Right cardiac atrium (tissue), 5 donors: ENCODE data around the gene SUB1. TPM values are rescaled to one million over a fixed set of nuclear protein-coding genes. Genes with fewer than 3 reads are reported as not detected.

ENCODE experiments used
- ATAC-seq, 2 donors: fragments of 200-7000 bp; cut with Tn5 transposase; one replicate each; pipeline versions ENCODE4 v1.8.0 to v1.9.1; 2020; ENCODE audit warnings: moderate library complexity in 2 of 2, mild to moderate bottlenecking in 1 of 2
- DNase-seq, 3 donors: peaks; one replicate each; pipeline ENCODE4 v3.0.0-alpha.2; 2020
- H3K27ac ChIP-seq: one replicate; pipeline ENCODE4 v1.5.1; 2013; ENCODE audit warnings: mild to moderate bottlenecking, low read length, control low read depth, moderate library complexity
- H3K27me3 ChIP-seq: one replicate; pipeline ENCODE4 v1.6.1; 2013; ENCODE audit not compliant: control insufficient read depth, insufficient read depth
- H3K4me1 ChIP-seq: one replicate; pipeline ENCODE4 v1.6.1; 2013; ENCODE audit warnings: low read length; ENCODE audit not compliant: control insufficient read depth, insufficient read depth
- H3K4me3 ChIP-seq: one replicate; pipeline ENCODE4 v1.5.1; 2013; ENCODE audit warnings: low read length, control low read depth
- H3K9me3 ChIP-seq: one replicate; pipeline ENCODE4 v1.6.1; 2013; ENCODE audit warnings: low read length; ENCODE audit not compliant: control insufficient read depth
- WGBS: extraction: QIAGEN DNeasy Blood & Tissue Kit; methylation state at CpG from one replicate; pipeline ENCODE4 v1.1.7; 2013; 5-methylcytosine and 5-hydroxymethylcytosine counted together
- intact Hi-C, 4 donors: fragments of 100-400 bp; cut with DNase I; formaldehyde crosslinking; loops; one replicate each; pipeline versions ENCODE4 v1.11.0 to v1.14.0; 2022 to 2023
- polyA plus RNA-seq: library from polyadenylated mRNA; stranded (reverse); fragments of 200-250 nt; gene quantifications from one replicate; pipeline ENCODE4 v1.2.3, GENCODE V29; 2013
- total RNA-seq, 4 donors: library from RNA; stranded (reverse); fragmentation: NEBNext Ultra II Directional; extraction: Animal tissue kit (Norgen Biotek cat#: 25700); gene quantifications; one replicate each; pipeline ENCODE4 v1.2.1, GENCODE V29; 2021
- donor health status: healthy with polysubstance abuse.
- donor health status: DM: no; HTN: yes; CAD: no.
- donor health status: DM: no; HTN: no; CAD: no.
- donor health status: DM: no; HTN: yes; CAD: no; lungs with severe emphysema.
- donor health status: DM: yes; HTN: yes; CAD: no.

The SUB1 gene
- total and polyA plus RNA-seq, 5 donors: 201 to 237 (median 214) TPM

GRCh38 chr5:32601623-32602295, 16.4 kb downstream of the SUB1 start:
- ATAC-seq (no peak), DNase-seq (no peak)
- Histone ChIP-seq H3K27ac (no peak overlapping the region), H3K9me3 (no peaks in the 10 kb centered on the region), H3K4me1 (no peaks in the 10 kb centered on the region), H3K4me3 (no peak overlapping the region), H3K27me3 (no peaks in the 10 kb centered on the region)
- WGBS: 90% methylated on average over 1 of the region's 1 CpG
- intact Hi-C loops: no loop called here

DNA sequence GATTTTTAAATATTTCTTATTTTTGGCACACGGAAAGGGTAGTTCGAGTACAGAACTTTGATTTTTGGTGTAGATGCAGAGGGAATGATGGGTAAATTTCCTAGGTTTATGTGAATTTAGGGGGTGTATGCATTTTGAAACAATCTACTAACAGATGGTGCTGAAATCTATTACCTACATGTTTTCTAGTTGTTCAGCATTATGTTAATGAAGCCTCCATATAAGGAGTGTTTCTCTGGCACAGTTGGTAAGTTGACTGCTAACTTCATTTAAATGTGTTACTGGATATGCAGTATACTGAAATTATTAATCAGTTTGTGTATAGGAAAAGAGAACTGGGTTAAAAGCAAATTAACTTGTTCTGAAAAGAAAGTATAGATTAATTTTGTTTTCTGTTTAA, 17.5 kb downstream of the SUB1 start:
- DNase-seq (no peak), ATAC-seq (no peak)
- intact Hi-C loops: no loop called here
- 93% methylated on average over 2 of the region's 2 CpGs for WGBS
- Histone ChIP-seq H3K27me3 (no peaks in the 10 kb centered on the region), H3K9me3 (no peaks in the 10 kb centered on the region), H3K4me3 (no peak overlapping the region), H3K27ac (no peak overlapping the region), H3K4me1 (no peaks in the 10 kb centered on the region)

DNA sequence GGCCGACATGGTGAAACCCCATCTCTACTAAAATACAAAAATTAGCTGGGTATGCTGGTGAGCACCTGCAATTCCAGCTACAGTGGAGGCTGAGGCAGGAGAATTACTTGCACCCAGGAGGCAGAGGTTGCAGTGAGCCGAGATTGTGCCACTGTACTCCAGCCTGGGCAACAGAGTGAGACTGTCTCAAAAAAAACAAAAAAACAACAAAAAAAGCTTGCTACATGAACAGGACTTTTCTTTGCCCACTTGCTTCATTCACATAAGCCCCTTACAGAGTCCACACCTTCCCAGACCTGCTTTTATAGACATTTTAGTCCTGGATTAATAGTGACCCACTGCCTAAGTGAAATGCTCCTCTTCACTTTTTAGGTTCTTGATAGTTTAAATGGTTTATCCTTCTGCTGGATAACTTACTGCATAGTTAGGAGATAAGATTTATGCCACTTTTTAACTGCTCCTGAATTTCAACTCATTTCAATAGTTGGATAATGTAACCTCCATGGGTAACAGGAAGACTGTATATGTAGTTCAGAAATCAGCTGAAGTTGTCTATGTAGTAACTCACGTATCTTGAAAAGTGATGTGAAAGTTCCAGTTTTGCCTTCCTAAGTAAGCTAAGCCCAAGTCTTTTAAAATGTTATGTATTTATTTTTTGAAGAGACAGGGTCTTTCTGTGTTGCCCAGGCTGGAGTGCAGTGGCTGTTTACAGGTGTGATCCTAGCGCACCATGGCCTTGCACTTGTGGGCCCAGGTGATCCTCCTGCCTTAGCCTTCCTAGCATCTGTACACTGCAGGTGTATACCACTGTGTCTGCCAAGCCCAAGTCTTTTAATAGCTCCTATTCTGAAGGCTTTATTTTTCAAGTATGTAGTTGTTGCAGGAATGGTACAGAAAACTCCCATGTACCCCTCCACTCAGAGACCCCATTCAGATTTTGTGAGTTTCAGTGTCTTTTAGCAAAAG, 19.7 kb downstream of the SUB1 start:
- 80% methylated on average over 4 of the region's 4 CpGs for WGBS
- Histone ChIP-seq H3K27ac (no peak overlapping the region), H3K27me3 (no peaks in the 10 kb centered on the region), H3K4me1 (no peaks in the 10 kb centered on the region), H3K9me3 (no peaks in the 10 kb centered on the region), H3K4me3 (no peak overlapping the region)
- intact Hi-C loops: loop anchor here in 1 of 4 donors (5.0 kb wide), 1 partner anchor 113 kb away; no protein-coding TSS in a partner anchor
- DNase-seq (no peak), ATAC-seq (peak in 1 of 2 donors; percentile 29)

DNA sequence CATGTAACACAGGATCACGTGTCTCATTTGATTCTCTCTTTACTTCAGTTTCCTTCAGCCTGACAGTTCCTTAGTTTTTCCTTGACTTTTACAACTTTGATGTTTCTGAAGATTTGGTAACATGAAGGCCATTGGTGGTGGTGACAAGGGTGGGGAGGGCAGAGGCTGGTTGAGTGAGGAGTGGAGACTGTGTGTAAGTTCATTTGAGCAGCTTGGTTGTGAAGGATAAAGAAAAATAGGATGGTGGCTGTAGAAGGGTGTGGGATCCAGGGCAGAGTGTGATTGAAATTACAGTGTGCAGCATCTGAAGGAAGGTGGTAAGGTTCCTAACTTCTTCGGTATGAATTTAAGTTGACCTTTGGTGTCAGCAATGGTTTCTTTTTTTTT, 20.4 kb downstream of the SUB1 start:
- 89% methylated on average over 2 of the region's 2 CpGs for WGBS
- DNase-seq: no peak
- intact Hi-C loops: loop anchor here in 1 of 4 donors (5.0 kb wide), 1 partner anchor 113 kb away; no protein-coding TSS in a partner anchor
- H3K27ac ChIP-seq: no peak overlapping the region
- H3K4me1 ChIP-seq: no peaks in the 10 kb centered on the region
- H3K27me3 ChIP-seq: no peaks in the 10 kb centered on the region
- no peaks in the 10 kb centered on the region for H3K9me3 ChIP-seq
- no peak overlapping the region for H3K4me3 ChIP-seq
- no peak for ATAC-seq

- no peaks in the 10 kb centered on the region for H3K27me3 ChIP-seq
- no peak overlapping the region for H3K4me3 ChIP-seq
- no peaks in the 10 kb centered on the region for H3K9me3 ChIP-seq
- H3K4me1 ChIP-seq: peaks cover 3% of the 10 kb centered on the region
- 64% methylated on average over 10 of the region's 10 CpGs for WGBS
- intact Hi-C loops: loop anchor here in 1 of 4 donors (5.0 to 10.0 kb wide), 2 partner anchors 120 to 378 kb away; no protein-coding TSS in a partner anchor
- DNase-seq: no peak
- ATAC-seq: no peak
- no peak overlapping the region for H3K27ac ChIP-seq
These were observed 27.0 kb downstream of the SUB1 start for GRCh38 chr5:32612134-32612888.

DNA sequence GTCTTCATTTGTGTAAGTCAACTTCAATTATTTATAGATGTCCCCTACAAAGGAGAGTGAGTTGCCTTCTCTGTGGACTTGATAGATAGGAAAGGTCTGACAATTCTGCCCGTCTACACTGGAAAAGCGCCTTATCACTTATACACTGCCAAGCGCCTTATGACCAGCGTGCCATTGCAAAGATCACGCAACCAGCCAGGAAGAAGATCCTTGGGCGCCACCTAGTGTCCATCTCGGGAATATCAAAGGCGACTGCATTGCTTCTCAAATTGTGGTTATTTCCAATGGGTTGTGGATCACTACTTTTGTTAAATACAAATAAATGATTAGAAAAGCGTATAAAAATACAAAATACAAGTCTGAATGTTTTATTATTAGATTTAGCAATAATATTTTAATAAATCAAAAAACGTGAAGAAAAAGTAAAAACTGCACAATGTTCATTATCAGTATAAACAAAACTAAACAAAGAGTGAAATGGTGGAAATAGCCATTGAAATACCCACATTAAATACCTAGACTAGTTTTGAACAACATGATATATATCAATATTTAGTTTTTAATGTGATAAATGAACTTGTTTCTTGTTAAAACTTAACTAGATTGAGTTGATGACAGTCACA, 27.8 kb downstream of the SUB1 start:
- intact Hi-C loops: loop anchor here in 1 of 4 donors (5.0 to 10.0 kb wide), 2 partner anchors 121 to 378 kb away; no protein-coding TSS in a partner anchor
- H3K4me3 ChIP-seq: no peak overlapping the region
- H3K9me3 ChIP-seq: no peaks in the 10 kb centered on the region
- H3K27ac ChIP-seq: no peak overlapping the region
- DNase-seq (peak; percentile 78 to 92 (median 88)), ATAC-seq (peak; percentile 63 to 73)
- WGBS: 5% methylated on average over 10 of the region's 10 CpGs
- no peaks in the 10 kb centered on the region for H3K27me3 ChIP-seq
- peaks cover 3% of the 10 kb centered on the region for H3K4me1 ChIP-seq

DNA sequence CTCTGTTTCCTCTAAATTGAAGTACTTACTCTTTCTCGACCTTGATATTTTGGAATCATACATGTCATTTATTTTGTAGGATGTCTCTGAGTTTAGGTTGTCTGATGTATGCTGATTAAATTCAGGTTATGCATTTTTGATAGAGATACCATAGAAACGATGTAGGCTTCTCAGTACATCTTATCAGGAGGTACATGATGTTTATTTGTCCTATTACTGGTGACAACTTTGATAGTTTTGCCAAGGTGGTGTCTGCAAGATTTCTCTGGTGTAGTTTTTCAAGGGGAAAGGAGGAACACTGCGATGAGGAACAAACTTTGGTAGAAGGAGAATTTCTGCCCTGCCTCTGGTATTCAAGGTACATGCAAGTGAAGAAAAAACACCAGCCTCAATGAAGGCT, 29.9 kb downstream of the SUB1 start:
- Histone ChIP-seq H3K9me3 (peaks cover 2% of the 10 kb centered on the region), H3K4me3 (no peak overlapping the region), H3K27ac (no peak overlapping the region), H3K27me3 (no peaks in the 10 kb centered on the region), H3K4me1 (peaks cover 3% of the 10 kb centered on the region)
- intact Hi-C loops: loop anchor here in 1 of 4 donors (10.0 kb wide), 1 partner anchor 380 kb away; no protein-coding TSS in a partner anchor
- ATAC-seq (peak; percentile 4 to 25), DNase-seq (no peak)
- WGBS: 47% methylated on average over 3 of the region's 3 CpGs

GRCh38 chr5:32618962-32619361, 33.6 kb downstream of the SUB1 start:
- DNase-seq (peak in 1 of 3 donors; percentile 64), ATAC-seq (peak; percentile 52 to 65)
- Histone ChIP-seq H3K4me1 (no peaks in the 10 kb centered on the region), H3K4me3 (no peak overlapping the region), H3K9me3 (peaks cover 2% of the 10 kb centered on the region), H3K27ac (no peak overlapping the region), H3K27me3 (no peaks in the 10 kb centered on the region)
- WGBS: 35% methylated on average over 2 of the region's 2 CpGs
- intact Hi-C loops: loop anchor here in 1 of 4 donors (10.0 kb wide), 1 partner anchor 384 kb away; no protein-coding TSS in a partner anchor

DNA sequence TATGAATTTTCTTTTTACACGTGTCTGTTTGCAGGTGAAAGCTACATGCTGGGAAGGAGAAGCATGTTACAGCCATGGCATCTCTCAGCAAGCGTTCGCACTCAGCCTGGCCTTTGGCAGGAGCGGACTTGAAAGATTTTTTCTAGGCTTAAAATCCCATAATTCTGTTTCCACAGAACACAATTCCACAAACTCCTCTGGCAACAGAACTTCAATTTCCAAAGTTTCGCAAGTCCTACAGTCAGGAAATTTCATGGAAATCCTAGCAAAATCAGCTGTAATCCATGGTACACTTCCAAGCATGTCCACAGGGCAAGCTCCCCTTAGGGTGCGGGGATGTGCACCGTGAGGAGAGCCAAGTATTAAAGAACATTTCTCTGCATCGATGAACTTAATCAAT, 35.9 kb downstream of the SUB1 start:
- no peak overlapping the region for H3K4me3 ChIP-seq
- H3K4me1 ChIP-seq: no peaks in the 10 kb centered on the region
- intact Hi-C loops: no loop called here
- no peak for DNase-seq
- H3K9me3 ChIP-seq: peaks cover 2% of the 10 kb centered on the region
- H3K27me3 ChIP-seq: no peaks in the 10 kb centered on the region
- WGBS: 78% methylated on average over 8 of the region's 8 CpGs
- no peak for ATAC-seq
- H3K27ac ChIP-seq: no peak overlapping the region

DNA sequence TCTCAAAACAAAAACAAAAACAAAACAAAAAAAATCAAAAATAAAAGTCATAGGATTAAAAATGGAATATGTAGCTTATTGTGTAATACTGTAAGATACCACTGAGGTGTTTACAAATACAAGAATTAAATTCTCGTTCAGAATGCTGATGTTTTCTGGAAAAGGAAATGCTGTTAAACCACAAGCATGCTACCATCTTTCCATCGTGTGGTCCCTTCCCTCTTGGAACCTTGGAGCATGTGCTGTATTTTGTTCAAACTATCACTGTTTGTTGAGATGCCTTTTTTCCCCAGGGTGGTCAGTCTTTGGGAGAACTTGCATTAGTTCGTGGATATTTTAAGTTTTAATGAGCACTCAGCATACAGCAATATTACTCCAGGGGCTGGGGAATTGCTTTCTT, 39.7 kb downstream of the SUB1 start:
- no peaks in the 10 kb centered on the region for H3K4me1 ChIP-seq
- H3K4me3 ChIP-seq: no peak overlapping the region
- 60% methylated on average over 3 of the region's 3 CpGs for WGBS
- ATAC-seq (no peak), DNase-seq (no peak)
- intact Hi-C loops: no loop called here
- H3K9me3 ChIP-seq: no peaks in the 10 kb centered on the region
- no peaks in the 10 kb centered on the region for H3K27me3 ChIP-seq
- H3K27ac ChIP-seq: no peak overlapping the region
